GM12878 (cell line): Measurements from ENCODE around the gene CD99. TPM values are rescaled to one million over a fixed set of nuclear protein-coding genes. Genes with fewer than 3 reads are reported as not detected.
"Not testable (repeated sequence)": the region's sequence is repeated elsewhere in the genome, so short reads cannot be mapped to it uniquely, and the experiment has no call there.

ENCODE experiments used
- ATAC-seq: fragments of 200-7000 bp; cut with Tn5 transposase; 3 replicates; pipeline ENCODE4 v1.9.1; 2020; ENCODE audit warnings: mild to moderate bottlenecking, moderate library complexity
- BruUV-seq: library from RNA; stranded (reverse); fragments of 400-500 nt; replicated peaks from 2 replicates; lab custom pipeline; 2021; lab: Mats Ljungman, UMichigan
- CTCF ChIA-PET: fragments of 300-600 bp; sonication (Branson Sonifier 250); formaldehyde crosslinking; extraction: SDS; loops from one replicate; lab custom pipeline; 2021; ENCODE audit warnings: inconsistent platforms; lab: Yijun Ruan, JAX
- POLR2A ChIA-PET: fragments of 350-600 bp; formaldehyde crosslinking; extraction: SDS; loops from one replicate; lab custom pipeline; 2021; ENCODE audit warnings: inconsistent platforms; lab: Charles Lee
- RAD21 ChIA-PET: fragments of 300-600 bp; sonication (Branson Sonifier 250); formaldehyde crosslinking; loops from one replicate; lab custom pipeline; 2023; ENCODE audit warnings: antibody characterized with exemption; ENCODE audit not compliant: unreplicated experiment; lab: Charles Lee
- SMC1A ChIA-PET: fragments of 300-600 bp; sonication (Branson Sonifier 250); formaldehyde crosslinking; loops from one replicate; lab custom pipeline; 2023; ENCODE audit not compliant: unreplicated experiment, uncharacterized antibody; lab: Charles Lee
- DNase-seq: peaks from one replicate; pipeline ENCODE4 v3.0.0-alpha.2; 2011; ENCODE audit warnings: low read depth, low spot score
- FAIRE-seq: peaks from 3 replicates; lab custom pipeline; 2011; peaks lifted over from hg19 to GRCh38; lab: Jason Lieb, UNC
- H2AFZ ChIP-seq: 2 replicates; pipeline ENCODE4 v1.6.0; 2011; ENCODE audit warnings: low read depth, low read length, control low read depth; ENCODE audit not compliant: control insufficient read depth
- H3K27ac ChIP-seq: 2 replicates; pipeline ENCODE4 v1.5.1; 2011; ENCODE audit warnings: control low read depth; ENCODE audit not compliant: control insufficient read depth, insufficient read depth
- H3K27me3 ChIP-seq, 2 experiments: replicated peaks in 1 of 2; 2 replicates each; pipeline versions ENCODE4 v1.6.0 to v1.6.1; 2011; ENCODE audit warnings: low read length in 1 of 2; ENCODE audit not compliant: control insufficient read depth in 2 of 2, insufficient read depth in 2 of 2
- H3K36me3 ChIP-seq, 2 experiments: 2 replicates each; pipeline ENCODE4 v1.5.1; 2011; ENCODE audit warnings: low read length in 1 of 2; ENCODE audit not compliant: control insufficient read depth in 2 of 2, insufficient read depth in 2 of 2
- H3K4me1 ChIP-seq: 2 replicates; pipeline ENCODE4 v1.6.1; 2011; ENCODE audit warnings: mild to moderate bottlenecking, low read length, moderate library complexity, mixed read lengths; ENCODE audit not compliant: control insufficient read depth, insufficient read depth
- H3K4me2 ChIP-seq: 2 replicates; pipeline ENCODE4 v1.6.0; 2011; ENCODE audit warnings: control low read depth; ENCODE audit not compliant: control insufficient read depth, insufficient read depth
- H3K4me3 ChIP-seq: fragments of 200-600 bp; sonication (generic); 2 replicates; pipeline ENCODE4 v1.5.1; 2016
- H3K79me2 ChIP-seq: 2 replicates; pipeline ENCODE4 v1.6.0; 2011; ENCODE audit warnings: low read length; ENCODE audit not compliant: control insufficient read depth, insufficient read depth
- H3K9ac ChIP-seq: 2 replicates; pipeline ENCODE4 v1.8.0; 2011; ENCODE audit warnings: low read length, control low read depth, mixed read lengths; ENCODE audit not compliant: control insufficient read depth, insufficient read depth
- H3K9me3 ChIP-seq: replicated peaks from 3 replicates; pipeline ENCODE4 v1.5.1; 2011; ENCODE audit warnings: mild to moderate bottlenecking, low read length; ENCODE audit not compliant: control insufficient read depth, insufficient read depth
- H4K20me1 ChIP-seq: 2 replicates; pipeline ENCODE4 v1.6.0; 2011; ENCODE audit not compliant: control insufficient read depth, insufficient read depth
- WGBS: methylation state at CpG from one replicate; pipeline ENCODE4 v1.1.6; 2016; ENCODE audit warnings: low lambda C conversion rate; ENCODE audit not compliant: insufficient replicate concordance, insufficient coverage; ENCODE audit errors: missing lambda C conversion rate; 5-methylcytosine and 5-hydroxymethylcytosine counted together
- in situ Hi-C: fragments of 300-500 bp; cut with MboI; formaldehyde crosslinking; loops from 9 replicates; pipeline ENCODE4 v1.14.3; 2018; ENCODE audit warnings: mixed read lengths
- intact Hi-C: fragments of 100-400 bp; cut with micrococcal nuclease; formaldehyde crosslinking; loops from one replicate; pipeline ENCODE4 v1.14.2; 2022; ENCODE audit not compliant: unreplicated experiment
- polyA plus RNA-seq, 11 experiments: library from polyadenylated mRNA; depleted of rRNA in 4 of 11; unstranded in 6 of 11; stranded (reverse) in 5 of 11; fragments of >200 nt; fragmentation: Nextera tagmentation in 4 of 11; fragmentation: Illumina TruSeq in 1 of 11; extraction: Ambion mirVana in 4 of 11; extraction: Trizol in 1 of 11; gene quantifications; 1 replicate in 1 of 11; 2 replicates in 10 of 11; pipeline versions ENCODE4 v1.2.1 to v1.2.3, GENCODE V29; 2011 to 2016; ENCODE audit warnings: inconsistent platforms in 2 of 11, missing spikeins in 2 of 11, low read depth in 1 of 11
- total RNA-seq, 4 experiments: library from RNA; depleted of rRNA in 3 of 4; stranded (reverse); fragments of >200 nt in 3 of 4; fragmentation: Illumina TruSeq in 1 of 4; extraction: Trizol in 1 of 4; gene quantifications; 2 replicates each; pipeline versions ENCODE4 v1.2.1 to v1.2.3, GENCODE V29; 2013 to 2021

Gene CD99
- total and polyA plus RNA-seq, 10 of the 15 experiments (the other 5 are each of a cell fraction or from before 2014, with no cell fraction given), result 24.8 to 242 (median 158) TPM

- ATAC-seq, H3K27me3 ChIP-seq, in situ Hi-C loops, H3K27ac ChIP-seq, RAD21 ChIA-PET, H2AFZ ChIP-seq, H4K20me1 ChIP-seq, SMC1A ChIA-PET, H3K4me1 ChIP-seq, intact Hi-C loops, POLR2A ChIA-PET, H3K79me2 ChIP-seq, H3K9me3 ChIP-seq, CTCF ChIA-PET, H3K36me3 ChIP-seq, BruUV-seq, H3K4me2 ChIP-seq, H3K4me3 ChIP-seq, DNase-seq, FAIRE-seq, H3K9ac ChIP-seq: not testable (repeated sequence)
- 6% methylated on average over 4 of the region's 4 CpGs for WGBS
Observed at GRCh38 chrX:2762671-2763070, 71.6 kb downstream of the CD99 start.

- H3K4me2 ChIP-seq, in situ Hi-C loops, DNase-seq, H2AFZ ChIP-seq, H3K79me2 ChIP-seq, CTCF ChIA-PET, RAD21 ChIA-PET, H3K36me3 ChIP-seq, BruUV-seq, POLR2A ChIA-PET, H3K9me3 ChIP-seq, H3K27me3 ChIP-seq, H3K9ac ChIP-seq, H4K20me1 ChIP-seq, H3K4me1 ChIP-seq, H3K27ac ChIP-seq, H3K4me3 ChIP-seq, SMC1A ChIA-PET, ATAC-seq, FAIRE-seq, intact Hi-C loops: not testable (repeated sequence)
- 64% methylated on average over 19 of the region's 19 CpGs for WGBS
Observed at GRCh38 chrX:2764766-2765548, 73.9 kb downstream of the CD99 start.
